ENCODE data around the gene GKN1.

DNA sequence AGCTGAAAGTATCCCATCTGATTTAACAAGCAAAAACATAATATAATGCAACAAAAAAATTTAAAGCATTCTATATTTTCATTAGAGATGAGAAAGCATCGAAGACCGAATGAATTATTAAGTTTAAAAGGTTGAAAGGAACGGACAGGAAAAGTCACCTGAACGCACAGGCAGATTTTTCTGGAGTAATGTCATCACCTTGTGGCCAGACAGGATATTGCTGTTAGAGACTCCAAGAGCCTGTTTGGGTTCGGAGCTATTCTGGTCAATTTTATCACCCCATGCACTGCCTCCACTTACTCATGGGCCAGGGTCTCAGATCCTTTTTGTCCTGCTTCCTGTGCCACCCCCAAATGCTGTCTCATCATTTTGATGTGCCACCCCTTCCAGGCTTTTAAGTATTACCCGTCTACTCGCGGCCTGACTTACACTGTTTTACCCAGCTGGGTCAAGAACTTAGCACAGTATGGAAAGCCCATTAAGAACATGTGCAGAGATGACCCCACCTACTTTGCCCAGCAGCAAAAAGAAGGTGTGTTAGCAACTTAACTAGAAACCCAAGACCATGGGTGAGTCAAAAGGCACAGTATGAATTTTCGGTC is 49.0 kb upstream of the GKN1 start:
- TF ChIP-seq CEBPB (IDR thresholded peaks at IDR 0.05; ENCODE audit: low read depth, low read length) (no peak), EP300 (IDR thresholded peaks at IDR 0.05; ENCODE audit: borderline replicate concordance in 1 of 2, low read depth in 2 of 2, low read length in 2 of 2) (no peak), PHF8 (conservative IDR thresholded peaks at IDR 0.05; ENCODE audit: low read depth, low read length) (no peak), E2F6 (IDR thresholded peaks at IDR 0.05) (no peak), POLR2A (IDR thresholded peaks at IDR 0.05; ENCODE audit: control extremely low read depth in 1 of 2, low read depth in 2 of 2, low read length in 2 of 2) (no peak)
- TF ChIP-seq, protein P1, sequence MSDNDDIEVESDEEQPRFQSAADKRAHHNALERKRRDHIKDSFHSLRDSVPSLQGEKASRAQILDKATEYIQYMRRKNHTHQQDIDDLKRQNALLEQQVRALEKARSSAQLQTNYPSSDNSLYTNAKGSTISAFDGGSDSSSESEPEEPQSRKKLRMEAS (IDR thresholded peaks at IDR 0.05): no peak
